Measurements from ENCODE around the gene ALPK1.

DNA sequence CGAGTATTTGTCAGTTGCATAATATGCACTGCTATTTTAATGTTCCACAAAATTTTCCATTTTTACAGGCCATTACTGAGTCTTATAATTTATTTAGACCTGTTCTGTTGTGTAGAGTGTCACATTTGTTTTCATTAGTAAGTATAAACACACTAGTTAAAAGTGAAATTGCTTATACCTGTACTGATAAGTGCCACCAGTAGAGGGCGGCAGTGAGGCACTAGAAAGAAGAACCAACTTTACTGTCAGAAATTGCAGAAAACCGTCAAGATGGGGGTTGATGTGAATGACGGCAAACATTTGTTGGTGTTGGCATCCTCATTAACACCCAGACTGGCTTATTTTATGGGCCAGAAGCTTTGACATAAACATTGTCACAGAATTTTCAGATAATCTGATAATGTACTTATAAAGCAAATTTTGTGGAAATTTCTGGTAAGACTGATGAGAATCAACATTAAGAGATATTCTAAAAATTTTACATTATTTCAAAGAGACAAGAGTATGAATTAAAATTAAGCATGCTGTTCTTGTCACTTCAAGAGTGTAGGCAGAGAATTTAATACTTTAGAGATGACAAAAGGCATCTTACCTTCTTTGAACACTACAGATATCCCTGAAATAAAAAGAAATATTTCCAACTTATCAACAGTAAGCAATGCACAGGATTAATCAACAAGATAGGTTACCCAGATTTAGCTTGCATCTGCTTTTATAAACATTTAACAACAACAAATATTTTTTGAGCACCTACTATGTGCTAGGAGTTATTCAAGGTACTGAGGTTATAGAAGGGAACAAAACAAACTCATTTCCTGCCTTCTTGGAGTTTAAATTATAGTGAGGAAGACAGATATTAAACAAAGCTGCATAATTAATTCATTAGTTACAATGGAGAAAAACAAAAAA, 24.9 kb downstream of the ALPK1 start:
- no peak for TF ChIP-seq ZNF366 (tag by site-specific recombination; conservative IDR thresholded peaks at IDR 0.05)
- TF ChIP-seq PBX3 (CRISPR knock-in tag; IDR thresholded peaks at IDR 0.05) = no peak
- TF ChIP-seq ZNF510 (tag by site-specific recombination; IDR thresholded peaks at IDR 0.05; ENCODE audit: insufficient replicate concordance) = no peak
- no peak for TF ChIP-seq ZFP69B (tag by site-specific recombination; IDR thresholded peaks at IDR 0.05)
- no peak for TF ChIP-seq HIC1 (tag by site-specific recombination; IDR thresholded peaks at IDR 0.05)
- TF ChIP-seq, protein P1, sequence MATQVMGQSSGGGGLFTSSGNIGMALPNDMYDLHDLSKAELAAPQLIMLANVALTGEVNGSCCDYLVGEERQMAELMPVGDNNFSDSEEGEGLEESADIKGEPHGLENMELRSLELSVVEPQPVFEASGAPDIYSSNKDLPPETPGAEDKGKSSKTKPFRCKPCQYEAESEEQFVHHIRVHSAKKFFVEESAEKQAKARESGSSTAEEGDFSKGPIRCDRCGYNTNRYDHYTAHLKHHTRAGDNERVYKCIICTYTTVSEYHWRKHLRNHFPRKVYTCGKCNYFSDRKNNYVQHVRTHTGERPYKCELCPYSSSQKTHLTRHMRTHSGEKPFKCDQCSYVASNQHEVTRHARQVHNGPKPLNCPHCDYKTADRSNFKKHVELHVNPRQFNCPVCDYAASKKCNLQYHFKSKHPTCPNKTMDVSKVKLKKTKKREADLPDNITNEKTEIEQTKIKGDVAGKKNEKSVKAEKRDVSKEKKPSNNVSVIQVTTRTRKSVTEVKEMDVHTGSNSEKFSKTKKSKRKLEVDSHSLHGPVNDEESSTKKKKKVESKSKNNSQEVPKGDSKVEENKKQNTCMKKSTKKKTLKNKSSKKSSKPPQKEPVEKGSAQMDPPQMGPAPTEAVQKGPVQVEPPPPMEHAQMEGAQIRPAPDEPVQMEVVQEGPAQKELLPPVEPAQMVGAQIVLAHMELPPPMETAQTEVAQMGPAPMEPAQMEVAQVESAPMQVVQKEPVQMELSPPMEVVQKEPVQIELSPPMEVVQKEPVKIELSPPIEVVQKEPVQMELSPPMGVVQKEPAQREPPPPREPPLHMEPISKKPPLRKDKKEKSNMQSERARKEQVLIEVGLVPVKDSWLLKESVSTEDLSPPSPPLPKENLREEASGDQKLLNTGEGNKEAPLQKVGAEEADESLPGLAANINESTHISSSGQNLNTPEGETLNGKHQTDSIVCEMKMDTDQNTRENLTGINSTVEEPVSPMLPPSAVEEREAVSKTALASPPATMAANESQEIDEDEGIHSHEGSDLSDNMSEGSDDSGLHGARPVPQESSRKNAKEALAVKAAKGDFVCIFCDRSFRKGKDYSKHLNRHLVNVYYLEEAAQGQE (tag by site-specific recombination; IDR thresholded peaks at IDR 0.05) = no peak
- TF ChIP-seq ZNF146 (tag by site-specific recombination; IDR thresholded peaks at IDR 0.05) = no peak
- TF ChIP-seq, protein P2, sequence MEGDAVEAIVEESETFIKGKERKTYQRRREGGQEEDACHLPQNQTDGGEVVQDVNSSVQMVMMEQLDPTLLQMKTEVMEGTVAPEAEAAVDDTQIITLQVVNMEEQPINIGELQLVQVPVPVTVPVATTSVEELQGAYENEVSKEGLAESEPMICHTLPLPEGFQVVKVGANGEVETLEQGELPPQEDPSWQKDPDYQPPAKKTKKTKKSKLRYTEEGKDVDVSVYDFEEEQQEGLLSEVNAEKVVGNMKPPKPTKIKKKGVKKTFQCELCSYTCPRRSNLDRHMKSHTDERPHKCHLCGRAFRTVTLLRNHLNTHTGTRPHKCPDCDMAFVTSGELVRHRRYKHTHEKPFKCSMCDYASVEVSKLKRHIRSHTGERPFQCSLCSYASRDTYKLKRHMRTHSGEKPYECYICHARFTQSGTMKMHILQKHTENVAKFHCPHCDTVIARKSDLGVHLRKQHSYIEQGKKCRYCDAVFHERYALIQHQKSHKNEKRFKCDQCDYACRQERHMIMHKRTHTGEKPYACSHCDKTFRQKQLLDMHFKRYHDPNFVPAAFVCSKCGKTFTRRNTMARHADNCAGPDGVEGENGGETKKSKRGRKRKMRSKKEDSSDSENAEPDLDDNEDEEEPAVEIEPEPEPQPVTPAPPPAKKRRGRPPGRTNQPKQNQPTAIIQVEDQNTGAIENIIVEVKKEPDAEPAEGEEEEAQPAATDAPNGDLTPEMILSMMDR (tag by site-specific recombination; IDR thresholded peaks at IDR 0.05) = no peak
- TF ChIP-seq ATF2 (tag by site-specific recombination; IDR thresholded peaks at IDR 0.05; ENCODE audit: low read depth) = no peak
